ENCODE data around the gene SIM1.

DNA sequence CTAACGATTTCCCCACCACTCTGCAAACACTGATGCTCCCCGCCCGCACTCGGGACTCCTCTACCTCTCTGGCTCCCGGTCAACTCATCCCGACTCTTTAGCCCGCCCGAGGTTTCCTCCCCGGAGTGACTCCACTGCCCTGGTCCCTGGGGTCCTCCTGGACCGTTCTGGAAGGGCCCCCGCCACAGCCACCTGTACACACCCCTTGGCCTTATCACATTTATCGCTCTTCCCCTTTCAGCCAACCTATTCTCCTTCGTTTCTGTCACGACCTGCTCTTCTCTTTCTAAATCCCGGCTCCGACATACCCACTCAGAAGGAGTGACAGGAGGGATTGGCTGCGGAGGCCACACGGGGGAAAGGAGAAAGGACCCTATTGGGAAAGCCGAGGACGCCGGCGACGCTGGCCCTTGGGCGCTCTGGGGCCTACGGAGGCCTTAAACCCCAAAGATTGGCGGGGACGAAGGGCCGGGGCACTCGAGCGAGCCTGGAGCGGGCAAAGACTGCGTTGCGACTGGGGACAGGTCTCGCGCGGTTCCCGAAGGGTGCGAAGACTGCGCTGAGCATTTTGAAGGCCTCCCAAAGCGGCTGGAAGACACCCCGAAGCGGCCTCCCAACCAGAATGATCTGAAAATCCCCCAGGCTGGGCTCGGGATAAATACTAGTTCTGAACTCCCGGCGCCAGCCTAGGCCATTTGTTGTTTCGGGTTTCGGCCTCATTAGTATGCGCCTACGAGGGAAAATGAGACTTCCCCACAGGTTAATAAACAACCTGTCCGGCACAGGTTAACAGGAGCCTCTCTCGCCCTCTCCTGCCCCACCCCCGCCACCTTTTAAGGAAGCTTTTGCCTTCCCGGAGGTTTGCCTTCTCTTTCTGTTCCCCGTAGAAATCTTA is 9.2 kb downstream of the SIM1 start:
- TF ChIP-seq POLR2A (IDR thresholded peaks at IDR 0.05; ENCODE audit: low read depth, low read length), result no peak
- no peak for TF ChIP-seq POLR2AphosphoS5 (IDR thresholded peaks at IDR 0.05; ENCODE audit: low read depth, low read length)
- TF ChIP-seq TAF1 (IDR thresholded peaks at IDR 0.05; ENCODE audit: borderline replicate concordance, low read depth, low read length), result no peak
